ENCODE data around the gene SYT8.

GRCh38 chr11:1837171-1838076 lies 2.6 kb downstream of the SYT8 start:
- TF ChIP-seq EZH2 (IDR thresholded peaks at IDR 0.05; ENCODE audit: insufficient read depth, poor library complexity, severe bottlenecking) (no peak), EZH2phosphoT487 (IDR thresholded peaks at IDR 0.05; ENCODE audit: insufficient read depth, low read depth) (no peak)

All from GM23248 (cell line).